ENCODE measurements around the gene MGAT4A. TPM values are rescaled to one million over a fixed set of nuclear protein-coding genes. Genes with fewer than 3 reads are reported as not detected.
"Not testable (repeated sequence)": the region's sequence is repeated elsewhere in the genome, so short reads cannot be mapped to it uniquely, and the experiment has no call there.

Gene MGAT4A
- total RNA-seq, 1 donor from 2014 or later, result 33.5 TPM

- peaks cover 5% of the 10 kb centered on the region for H3K9me3 Mint-ChIP-seq (ENCODE audit: low read depth)
- H3K27me3 Mint-ChIP-seq, result no peaks in the 10 kb centered on the region
- no peak overlapping the region for H3K27ac Mint-ChIP-seq
- no peak overlapping the region for H3K4me3 Mint-ChIP-seq (ENCODE audit: low read depth)
- peaks cover 38% of the 10 kb centered on the region for H3K36me3 Mint-ChIP-seq (ENCODE audit: insufficient read depth)
- no peak for DNase-seq (ENCODE audit: low spot score, unreplicated experiment)
- TF ChIP-seq, protein P1, sequence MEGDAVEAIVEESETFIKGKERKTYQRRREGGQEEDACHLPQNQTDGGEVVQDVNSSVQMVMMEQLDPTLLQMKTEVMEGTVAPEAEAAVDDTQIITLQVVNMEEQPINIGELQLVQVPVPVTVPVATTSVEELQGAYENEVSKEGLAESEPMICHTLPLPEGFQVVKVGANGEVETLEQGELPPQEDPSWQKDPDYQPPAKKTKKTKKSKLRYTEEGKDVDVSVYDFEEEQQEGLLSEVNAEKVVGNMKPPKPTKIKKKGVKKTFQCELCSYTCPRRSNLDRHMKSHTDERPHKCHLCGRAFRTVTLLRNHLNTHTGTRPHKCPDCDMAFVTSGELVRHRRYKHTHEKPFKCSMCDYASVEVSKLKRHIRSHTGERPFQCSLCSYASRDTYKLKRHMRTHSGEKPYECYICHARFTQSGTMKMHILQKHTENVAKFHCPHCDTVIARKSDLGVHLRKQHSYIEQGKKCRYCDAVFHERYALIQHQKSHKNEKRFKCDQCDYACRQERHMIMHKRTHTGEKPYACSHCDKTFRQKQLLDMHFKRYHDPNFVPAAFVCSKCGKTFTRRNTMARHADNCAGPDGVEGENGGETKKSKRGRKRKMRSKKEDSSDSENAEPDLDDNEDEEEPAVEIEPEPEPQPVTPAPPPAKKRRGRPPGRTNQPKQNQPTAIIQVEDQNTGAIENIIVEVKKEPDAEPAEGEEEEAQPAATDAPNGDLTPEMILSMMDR (IDR thresholded peaks at IDR 0.05; ENCODE audit: unreplicated experiment), result no peak
- H3K4me1 Mint-ChIP-seq (ENCODE audit: low read depth), result no peaks in the 10 kb centered on the region
These were observed 65.3 kb downstream of the MGAT4A start for GRCh38 chr2:98665677-98666076.

DNA sequence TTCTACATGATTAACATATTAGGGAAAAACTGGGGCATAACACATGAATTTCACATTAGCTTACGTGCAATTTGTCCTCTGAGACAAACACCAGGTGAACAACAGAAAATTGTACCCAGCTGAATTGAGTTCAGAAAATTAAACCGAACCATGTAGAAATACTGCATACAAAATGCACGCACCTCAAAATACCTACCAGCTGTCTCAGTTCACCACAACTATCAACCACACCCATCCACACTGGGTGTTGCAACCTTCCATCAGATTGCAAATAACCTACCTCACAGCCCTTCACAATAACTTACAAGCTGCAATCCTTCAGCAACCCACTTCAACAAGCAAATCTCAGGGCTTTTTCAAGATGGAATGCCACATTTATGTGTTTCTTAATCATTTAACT, 66.6 kb downstream of the MGAT4A start:
- peaks cover 36% of the 10 kb centered on the region for H3K36me3 Mint-ChIP-seq (ENCODE audit: insufficient read depth)
- H3K9me3 Mint-ChIP-seq (ENCODE audit: low read depth), result peaks cover 9% of the 10 kb centered on the region
- no peaks in the 10 kb centered on the region for H3K4me1 Mint-ChIP-seq (ENCODE audit: low read depth)
- H3K27me3 Mint-ChIP-seq, result no peaks in the 10 kb centered on the region
- TF ChIP-seq, protein P1 (IDR thresholded peaks at IDR 0.05; ENCODE audit: unreplicated experiment), result no peak
- H3K4me3 Mint-ChIP-seq (ENCODE audit: low read depth), result no peak overlapping the region
- no peak for DNase-seq (ENCODE audit: low spot score, unreplicated experiment)
- H3K27ac Mint-ChIP-seq, result no peak overlapping the region

GRCh38 chr2:98663511-98664090, 67.3 kb downstream of the MGAT4A start:
- no peak for DNase-seq (ENCODE audit: low spot score, unreplicated experiment)

DNA sequence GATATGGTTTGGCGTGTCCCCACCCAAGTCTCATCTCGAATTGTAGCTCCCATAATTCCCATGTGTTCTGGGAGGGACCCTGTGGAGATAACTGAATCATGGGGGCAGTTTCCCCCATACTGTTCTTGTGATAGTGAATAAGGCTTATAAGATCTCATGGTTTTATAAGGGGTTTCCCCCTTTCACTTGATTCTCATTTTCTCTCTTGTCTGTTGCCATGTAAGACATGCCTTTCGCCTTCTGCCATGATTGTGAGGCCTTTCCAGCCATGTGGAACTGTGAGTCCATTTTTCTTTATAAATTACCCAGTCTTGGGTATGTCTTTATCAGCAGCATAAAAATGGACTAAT, 71.5 kb downstream of the MGAT4A start:
- DNase-seq (ENCODE audit: low spot score, unreplicated experiment); H3K27ac Mint-ChIP-seq; H3K27me3 Mint-ChIP-seq; H3K9me3 Mint-ChIP-seq (ENCODE audit: low read depth); H3K4me3 Mint-ChIP-seq (ENCODE audit: low read depth); H3K4me1 Mint-ChIP-seq (ENCODE audit: low read depth): not testable (repeated sequence)
- H3K36me3 Mint-ChIP-seq (ENCODE audit: insufficient read depth), result peaks cover 19% of the 10 kb centered on the region

More at GRCh38 chr2:98663511-98664090, 67.3 kb downstream of the MGAT4A start:
- H3K9me3 Mint-ChIP-seq (ENCODE audit: low read depth), result peaks cover 9% of the 10 kb centered on the region
- no peak overlapping the region for H3K4me3 Mint-ChIP-seq (ENCODE audit: low read depth)
- peaks cover 31% of the 10 kb centered on the region for H3K36me3 Mint-ChIP-seq (ENCODE audit: insufficient read depth)
- TF ChIP-seq, protein P1 (IDR thresholded peaks at IDR 0.05; ENCODE audit: unreplicated experiment), result no peak
- H3K4me1 Mint-ChIP-seq (ENCODE audit: low read depth), result no peaks in the 10 kb centered on the region
- no peak overlapping the region for H3K27ac Mint-ChIP-seq
- no peaks in the 10 kb centered on the region for H3K27me3 Mint-ChIP-seq

- Mint-ChIP-seq H3K36me3 (ENCODE audit: insufficient read depth) (peaks cover 19% of the 10 kb centered on the region), H3K27me3 (no peaks in the 10 kb centered on the region), H3K27ac (no peak overlapping the region), H3K4me1 (ENCODE audit: low read depth) (no peaks in the 10 kb centered on the region), H3K4me3 (ENCODE audit: low read depth) (no peak overlapping the region), H3K9me3 (ENCODE audit: low read depth) (peaks cover 9% of the 10 kb centered on the region)
- TF ChIP-seq, protein P1 (IDR thresholded peaks at IDR 0.05; ENCODE audit: unreplicated experiment), result no peak
- DNase-seq (ENCODE audit: low spot score, unreplicated experiment), result no peak
These were observed 72.0 kb downstream of the MGAT4A start for GRCh38 chr2:98658816-98659490.

- H3K27ac Mint-ChIP-seq, result no peak overlapping the region
- TF ChIP-seq, protein P1 (IDR thresholded peaks at IDR 0.05; ENCODE audit: unreplicated experiment), result no peak
- H3K9me3 Mint-ChIP-seq (ENCODE audit: low read depth), result peaks cover 9% of the 10 kb centered on the region
- no peaks in the 10 kb centered on the region for H3K27me3 Mint-ChIP-seq
- no peak overlapping the region for H3K4me3 Mint-ChIP-seq (ENCODE audit: low read depth)
- no peak for DNase-seq (ENCODE audit: low spot score, unreplicated experiment)
- H3K4me1 Mint-ChIP-seq (ENCODE audit: low read depth), result peaks cover 2% of the 10 kb centered on the region
- peaks cover 14% of the 10 kb centered on the region for H3K36me3 Mint-ChIP-seq (ENCODE audit: insufficient read depth)
These were observed 74.1 kb downstream of the MGAT4A start for GRCh38 chr2:98656800-98657199.

All from progenitor cell of endocrine pancreas (in vitro differentiated cells).